Stimulated activated CD4-positive, alpha-beta T cell treated with anti-CD3 and anti-CD28 coated beads, Interleukin-4, amount 100 ng/mL, for 48 hours (primary cell): ENCODE results near the gene RRAD.

Experiments
- DNase-seq, 2 donors: peaks; one replicate each; pipeline ENCODE4 v3.0.0-alpha.2; 2020; ENCODE audit warnings: low read depth in 2 of 2

Gene RRAD

DNA sequence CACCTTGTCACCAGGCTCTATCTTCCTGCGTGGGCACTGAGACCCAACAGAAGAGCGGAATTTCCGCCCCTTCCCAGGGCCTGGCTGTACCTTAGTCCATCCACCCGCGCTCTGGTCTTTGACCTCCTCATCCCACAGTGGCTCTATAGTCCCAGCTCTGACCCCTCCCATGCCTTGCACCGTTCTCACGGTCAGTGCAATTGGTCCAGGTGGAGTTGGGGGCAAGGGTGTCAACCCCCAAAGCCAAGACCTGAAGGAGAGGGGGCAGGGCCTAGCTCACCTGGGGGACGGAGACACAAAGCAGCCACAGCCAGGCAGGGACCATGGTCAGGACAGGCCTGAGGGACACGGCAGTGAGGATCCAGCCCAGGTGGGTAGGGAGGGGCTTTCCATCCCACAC is 7.6 kb downstream of the RRAD start:
- DNase-seq = no peak

DNA sequence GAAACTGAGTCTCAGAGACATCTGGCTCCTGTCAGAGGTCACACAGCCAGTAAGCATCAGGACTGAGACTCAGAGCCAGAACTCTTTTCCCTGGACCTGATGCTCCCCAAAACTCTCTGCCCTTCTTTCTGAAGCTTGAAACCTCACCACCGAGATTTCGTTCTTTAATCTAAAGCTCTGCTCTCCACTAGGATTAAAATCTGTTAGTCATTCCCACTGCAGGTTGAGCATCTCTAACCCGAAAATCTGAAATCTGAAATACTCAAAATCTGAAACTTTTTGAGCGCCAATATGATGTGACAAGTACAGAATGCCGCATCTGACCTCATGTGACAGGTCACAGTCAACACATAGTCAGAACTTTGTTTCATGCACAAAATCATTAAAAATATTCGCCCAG is 8.8 kb downstream of the RRAD start:
- DNase-seq = no peak

DNA sequence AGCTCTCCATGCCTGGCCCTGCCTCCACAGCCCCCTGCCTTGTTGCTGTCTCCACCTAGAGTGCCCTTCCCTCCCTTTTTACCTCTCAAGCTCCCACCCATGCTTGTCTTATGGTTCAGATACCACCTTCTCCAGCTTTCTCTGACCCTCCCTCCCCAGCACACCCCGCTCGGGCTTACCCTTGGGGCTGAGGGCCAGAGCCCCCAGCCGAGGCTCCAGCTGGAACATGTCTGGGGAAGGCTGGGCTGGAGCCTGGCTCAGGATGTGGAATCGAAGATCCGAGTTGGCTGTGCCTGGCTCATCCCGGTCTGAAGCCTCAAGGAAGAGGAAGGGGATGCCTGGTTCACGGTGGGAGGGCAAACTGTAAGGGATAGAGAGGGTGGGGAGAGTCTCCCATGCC is 10.3 kb downstream of the RRAD start:
- no peak for DNase-seq

DNA sequence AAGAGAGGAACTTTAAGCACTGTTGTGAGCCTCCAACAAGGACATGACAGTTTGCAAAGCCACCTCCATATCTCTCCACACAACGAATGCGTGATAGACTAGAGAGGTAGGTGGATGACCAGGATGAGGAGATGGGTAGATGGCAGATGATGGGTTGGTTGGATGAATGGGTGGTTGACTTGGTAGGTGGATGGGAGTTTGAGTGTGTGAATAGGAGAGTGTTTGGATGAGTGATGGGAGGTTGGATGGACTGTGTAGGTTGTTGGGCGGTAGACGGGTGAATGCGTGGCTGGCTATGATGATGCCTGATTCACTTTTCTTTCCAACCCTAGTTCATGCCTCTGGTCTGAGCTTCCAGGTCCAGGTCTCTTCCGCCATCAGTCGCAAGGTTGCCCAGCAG is 10.8 kb downstream of the RRAD start:
- no peak for DNase-seq

DNA sequence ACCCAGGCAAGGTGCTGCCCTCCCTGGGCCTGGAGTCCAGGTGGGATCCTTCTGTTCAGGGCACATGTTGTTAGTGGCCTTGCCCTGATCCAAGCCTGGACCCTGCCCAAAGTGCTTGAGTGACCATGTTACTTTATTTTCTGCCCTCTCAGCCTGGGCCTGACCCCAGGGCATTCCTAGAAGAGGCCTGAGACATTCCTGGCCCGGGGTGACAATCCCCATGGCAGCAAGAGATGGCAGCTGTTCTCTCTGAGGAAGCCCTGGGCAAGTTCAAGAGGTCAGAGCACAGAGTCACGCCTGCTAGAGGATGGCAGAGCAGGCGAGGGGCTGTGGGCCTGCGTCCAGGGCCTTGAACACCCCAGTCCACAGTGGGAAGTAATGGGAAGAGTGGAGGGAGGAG is 11.6 kb downstream of the RRAD start:
- DNase-seq = no peak

DNA sequence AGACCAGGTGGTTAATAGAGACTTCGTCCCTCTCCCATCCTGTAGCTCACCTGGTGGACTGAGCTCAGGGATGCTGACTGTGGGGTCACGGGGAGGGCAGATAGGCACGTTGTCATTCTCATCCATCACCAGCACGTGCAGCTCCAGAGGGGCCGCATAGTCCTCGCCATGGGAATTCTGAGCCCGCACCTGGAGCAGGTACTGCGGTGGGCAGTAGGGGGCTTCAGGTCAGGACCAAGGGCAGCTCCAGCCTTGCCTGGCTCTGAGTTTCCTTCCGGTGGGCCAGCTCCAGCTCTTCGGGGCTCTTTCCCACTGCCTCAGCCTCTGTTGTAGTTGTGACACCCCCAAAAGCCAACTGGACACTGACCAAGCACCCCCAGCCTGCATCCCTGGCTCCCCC is 12.3 kb downstream of the RRAD start:
- DNase-seq = no peak

DNA sequence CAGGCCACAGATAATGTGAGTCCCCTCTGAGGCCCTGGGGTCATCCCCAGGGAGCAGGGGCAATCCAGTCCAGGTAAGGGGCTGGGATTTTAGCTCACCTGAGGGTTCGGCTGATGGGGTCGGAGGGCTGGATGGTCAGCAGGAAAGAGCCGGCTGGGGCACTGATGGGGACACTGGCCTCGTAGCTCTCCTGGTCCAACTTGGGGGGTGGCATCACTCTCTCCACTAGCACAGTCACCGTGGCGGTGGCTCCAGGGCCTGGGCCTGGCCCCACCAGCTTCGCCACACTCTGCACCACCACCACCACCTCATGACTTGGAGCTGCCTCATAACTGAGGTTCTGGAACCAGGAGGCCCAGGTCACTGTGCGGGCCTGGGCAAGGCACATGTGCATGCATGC is 13.5 kb downstream of the RRAD start:
- no peak for DNase-seq

DNA sequence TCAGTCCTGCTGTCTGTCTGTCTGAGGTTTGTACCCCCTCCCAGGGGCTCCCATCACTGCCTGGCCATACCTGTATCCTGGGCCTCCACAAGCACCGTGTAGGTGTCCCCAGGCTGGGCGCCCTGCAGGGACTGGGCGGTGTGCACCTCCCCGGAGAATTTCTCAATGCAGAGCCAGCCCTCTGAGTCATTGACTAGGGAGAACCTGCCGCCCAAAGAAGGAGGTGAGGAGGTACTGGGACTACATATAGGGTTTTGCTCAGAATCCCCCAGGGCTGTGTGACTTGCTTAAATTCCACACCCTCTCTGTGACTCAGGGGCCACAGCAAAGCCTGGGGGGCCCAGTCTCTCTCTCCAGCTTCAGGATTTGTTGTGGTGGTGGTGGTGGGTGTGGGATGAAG is 14.2 kb downstream of the RRAD start:
- no peak for DNase-seq

DNA sequence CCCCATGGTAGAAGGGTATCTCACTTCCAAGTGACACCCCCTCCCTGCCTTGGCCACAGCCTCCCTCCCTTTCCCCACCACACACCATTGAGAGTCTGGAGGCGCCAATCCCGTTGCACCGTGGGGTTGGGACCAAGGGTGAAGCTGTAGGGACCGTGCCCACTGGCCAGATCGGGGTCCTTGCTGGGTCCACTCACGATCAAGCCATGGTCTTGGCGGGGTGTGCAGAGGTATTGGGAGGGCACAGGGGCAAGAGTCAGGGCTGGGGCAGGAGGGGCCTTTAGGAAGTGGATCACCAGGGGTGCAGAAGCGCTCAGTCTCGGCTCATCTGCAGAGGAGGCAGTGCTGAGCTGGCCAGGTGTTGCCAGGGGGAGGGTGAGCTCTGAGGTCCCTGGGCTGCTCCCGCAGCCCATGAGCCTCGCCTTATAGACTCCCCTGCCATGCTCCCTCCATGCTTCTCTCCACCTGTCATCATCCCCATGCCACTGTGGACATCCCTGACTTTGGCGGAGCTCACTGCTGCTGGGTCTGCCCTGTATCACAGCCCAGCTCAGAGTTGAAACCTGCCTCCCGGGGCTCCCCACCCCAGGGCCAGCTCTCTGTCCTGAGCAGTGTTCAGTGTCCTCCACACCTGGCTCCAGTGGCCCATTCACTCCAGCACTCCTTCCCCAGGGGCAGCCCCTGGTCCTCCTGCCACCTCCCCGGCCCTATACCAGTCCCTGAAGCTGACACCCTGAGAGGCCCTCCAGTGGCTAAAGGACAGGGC is 15.0 kb downstream of the RRAD start:
- DNase-seq = no peak

DNA sequence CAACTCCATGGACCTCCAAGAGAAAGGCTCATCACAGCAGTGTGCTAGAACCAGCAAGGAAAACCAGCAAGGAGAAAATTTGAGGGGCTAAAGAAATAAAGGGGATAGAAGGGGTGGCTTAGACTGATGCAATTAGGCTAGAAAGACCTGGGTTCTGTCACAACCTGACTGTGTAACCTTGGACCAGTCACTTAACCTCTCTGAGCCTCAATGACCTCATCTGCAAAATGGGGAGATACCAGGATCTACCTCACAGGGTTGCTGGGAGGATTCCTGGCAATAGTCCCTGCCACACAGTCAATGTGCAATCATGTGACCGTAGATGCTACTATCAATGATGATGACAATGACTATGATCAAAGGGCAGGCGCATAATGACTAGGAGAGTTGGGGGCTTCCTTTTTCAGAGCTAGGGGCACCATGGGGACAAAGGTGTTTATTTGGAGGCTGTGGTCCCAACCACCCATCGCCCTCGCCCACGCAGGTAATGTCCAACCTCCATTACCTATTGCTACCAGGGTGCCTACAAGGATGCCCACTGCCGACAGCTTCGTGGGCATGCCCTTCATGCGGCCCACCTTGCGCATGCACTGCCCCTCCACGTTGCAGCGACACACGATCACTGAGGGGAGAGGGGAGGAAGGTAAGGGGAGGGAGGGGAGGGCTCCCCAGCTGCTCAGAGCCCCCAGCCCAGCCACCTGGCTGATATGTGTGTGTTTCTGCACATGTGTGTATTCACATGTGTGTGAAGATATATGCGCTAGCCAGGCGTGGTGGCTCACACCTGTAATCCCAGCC is 16.4 kb downstream of the RRAD start:
- DNase-seq = no peak

DNA sequence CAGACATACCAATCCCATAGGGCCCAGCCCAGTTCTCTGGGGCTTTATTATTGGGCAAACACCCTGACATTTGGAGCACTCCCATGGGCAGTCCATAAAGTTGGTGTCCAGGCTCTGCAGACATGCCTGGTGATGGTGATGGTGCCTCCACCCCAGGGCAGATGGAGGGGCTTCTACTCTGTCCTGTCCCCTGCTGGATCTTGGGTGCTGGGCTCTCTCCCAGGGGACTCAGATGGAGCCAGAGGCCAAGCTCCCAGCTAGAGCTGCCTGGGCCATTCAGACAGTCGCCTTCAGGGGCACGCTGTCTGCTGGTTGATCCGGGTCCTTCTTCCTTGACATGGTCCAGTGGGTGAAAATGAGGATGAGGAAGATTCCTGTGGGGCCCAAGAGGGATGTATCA is 17.2 kb downstream of the RRAD start:
- no peak for DNase-seq

DNA sequence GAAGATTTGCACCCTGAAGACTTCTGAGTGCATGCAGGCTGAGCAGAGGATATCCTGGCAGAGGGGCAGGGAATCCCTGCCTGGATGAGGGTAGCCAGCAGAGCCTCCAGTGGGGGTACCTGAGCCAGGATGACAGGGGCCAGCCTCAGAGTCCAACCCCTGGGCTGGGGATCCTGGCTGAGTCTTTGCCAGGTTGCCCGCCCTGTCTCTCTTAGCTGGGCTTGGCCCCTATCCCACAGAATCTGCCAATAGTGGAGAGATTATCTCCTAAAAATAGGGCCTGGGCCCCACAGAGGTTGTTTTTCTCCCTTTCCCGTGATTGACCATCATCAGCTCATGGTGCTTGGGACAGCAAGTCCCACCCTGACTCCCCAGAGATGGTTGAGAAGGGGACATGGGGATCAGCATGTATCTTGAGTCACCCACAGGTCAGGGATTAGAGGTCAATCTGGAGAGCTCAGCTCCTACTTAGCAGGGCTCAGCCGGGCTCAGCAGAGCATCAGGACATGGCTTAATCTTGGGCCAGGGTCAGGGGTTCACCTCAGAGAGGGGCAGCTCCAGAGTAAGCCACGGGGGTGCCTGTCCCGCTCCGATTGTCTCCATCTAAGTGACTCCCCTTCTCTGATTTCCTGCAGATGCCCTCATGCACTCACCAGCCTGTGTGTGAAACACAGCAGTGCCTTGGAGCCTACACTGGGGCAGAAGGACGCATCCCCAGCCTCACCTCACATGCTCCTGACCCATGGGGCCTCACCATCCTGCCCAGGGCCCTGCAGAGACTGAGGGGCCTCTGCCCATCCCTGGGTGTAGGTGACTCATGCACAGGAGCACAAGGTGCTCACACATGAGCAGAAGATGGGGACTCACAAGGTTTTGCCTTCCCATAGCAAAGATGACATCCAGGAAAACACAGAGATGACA is 18.2 kb downstream of the RRAD start:
- DNase-seq = no peak

DNA sequence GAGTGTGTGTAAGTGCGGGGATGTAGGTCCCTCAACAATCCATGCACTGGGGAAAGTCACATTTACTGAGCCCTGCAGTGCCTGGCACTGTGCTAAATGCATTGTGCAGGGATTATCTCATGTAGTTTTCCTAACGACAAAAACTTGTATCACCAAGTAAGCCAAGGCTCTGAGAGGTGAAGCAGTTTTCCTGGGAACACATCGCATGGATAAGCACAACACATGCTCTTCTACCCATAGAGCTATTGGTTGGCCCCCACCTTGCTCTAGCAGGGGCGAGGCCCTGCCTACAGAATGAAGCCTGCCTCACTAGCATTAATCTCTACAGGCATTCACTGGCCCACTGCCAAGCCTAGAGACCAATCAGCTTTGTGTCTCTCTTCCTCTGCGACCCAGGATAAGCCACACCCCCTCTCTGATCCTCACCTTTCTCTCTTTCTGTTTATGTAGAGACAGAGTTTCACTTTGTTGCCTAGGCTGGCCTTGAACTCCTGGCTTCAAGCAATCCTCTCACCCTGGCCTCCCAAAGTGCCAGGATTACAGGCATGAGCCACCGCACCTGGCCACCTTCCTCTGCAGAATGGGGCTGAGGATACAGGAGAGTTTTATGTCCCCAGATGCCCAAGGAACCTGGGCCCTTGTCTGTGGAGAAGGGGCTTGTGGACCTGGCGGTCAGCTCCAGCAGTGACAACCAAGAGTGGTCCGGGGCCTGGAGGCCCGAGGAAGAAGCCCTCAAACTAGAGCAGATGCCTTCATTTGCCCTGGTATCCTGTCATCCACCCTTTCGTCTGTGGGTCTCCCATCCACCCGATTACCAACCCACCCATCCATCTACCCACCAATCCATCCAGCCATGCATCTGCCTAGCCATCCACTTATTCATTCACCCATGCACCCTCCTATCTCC is 19.4 kb downstream of the RRAD start:
- DNase-seq = peak in 1 of 2 donors; percentile 30

DNA sequence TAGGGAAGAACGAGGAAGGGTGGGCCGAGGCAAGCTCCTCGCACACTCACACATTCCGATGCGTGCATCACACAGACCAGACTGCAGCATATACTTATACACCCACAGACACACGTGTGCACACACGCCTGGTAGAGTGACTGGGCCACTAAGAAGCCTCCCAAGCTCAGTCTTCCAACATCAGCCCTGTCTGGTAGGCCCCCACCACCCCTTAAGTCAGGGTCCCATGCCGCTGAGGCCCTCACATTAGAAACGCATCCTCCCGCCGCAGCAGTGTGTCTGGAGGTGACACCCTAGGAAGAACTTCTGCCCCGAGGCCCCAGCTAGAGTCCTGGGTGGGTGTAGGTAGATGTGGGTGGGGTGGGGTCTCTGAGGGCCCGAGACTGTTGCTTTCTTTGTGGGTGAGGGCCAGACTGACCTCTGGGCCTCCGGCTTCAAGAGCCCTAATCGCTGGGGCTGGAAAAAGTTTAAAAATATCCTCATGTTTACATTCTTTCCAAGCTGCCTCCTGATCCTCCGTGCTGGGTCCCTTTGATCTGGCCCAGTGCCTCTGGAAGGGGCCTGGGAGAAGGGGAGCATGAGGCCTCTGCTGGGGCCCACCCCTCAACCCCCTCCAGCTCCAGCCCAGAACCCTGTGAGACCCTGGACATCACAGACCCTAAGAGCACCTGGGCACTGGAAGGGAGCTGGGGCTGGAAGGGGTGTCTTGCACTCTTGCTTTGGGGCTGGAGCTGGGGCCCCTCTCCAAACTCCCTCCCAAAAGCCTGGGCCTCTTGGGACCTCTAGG is 20.3 kb downstream of the RRAD start:
- no peak for DNase-seq

DNA sequence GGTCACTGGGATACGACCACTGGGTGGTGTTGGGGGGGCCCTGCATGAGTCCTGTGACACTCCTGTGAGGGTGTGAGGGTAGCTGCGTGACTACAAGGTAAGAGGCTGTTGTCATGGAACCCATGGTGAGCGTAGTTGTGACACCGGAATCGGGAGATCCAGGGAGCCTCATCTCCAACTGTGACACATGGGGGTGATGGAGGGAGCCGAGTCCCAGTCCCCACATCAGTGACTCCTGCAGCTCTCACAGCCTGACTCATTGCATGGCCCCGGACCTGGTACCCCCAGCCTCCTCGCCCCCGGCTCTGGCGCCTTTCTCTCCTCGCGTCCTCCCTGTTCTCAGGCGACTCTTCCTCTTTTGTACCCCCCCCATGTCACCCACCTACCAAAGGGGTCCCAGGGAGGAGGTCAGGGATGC is 20.9 kb downstream of the RRAD start:
- no peak for DNase-seq

DNA sequence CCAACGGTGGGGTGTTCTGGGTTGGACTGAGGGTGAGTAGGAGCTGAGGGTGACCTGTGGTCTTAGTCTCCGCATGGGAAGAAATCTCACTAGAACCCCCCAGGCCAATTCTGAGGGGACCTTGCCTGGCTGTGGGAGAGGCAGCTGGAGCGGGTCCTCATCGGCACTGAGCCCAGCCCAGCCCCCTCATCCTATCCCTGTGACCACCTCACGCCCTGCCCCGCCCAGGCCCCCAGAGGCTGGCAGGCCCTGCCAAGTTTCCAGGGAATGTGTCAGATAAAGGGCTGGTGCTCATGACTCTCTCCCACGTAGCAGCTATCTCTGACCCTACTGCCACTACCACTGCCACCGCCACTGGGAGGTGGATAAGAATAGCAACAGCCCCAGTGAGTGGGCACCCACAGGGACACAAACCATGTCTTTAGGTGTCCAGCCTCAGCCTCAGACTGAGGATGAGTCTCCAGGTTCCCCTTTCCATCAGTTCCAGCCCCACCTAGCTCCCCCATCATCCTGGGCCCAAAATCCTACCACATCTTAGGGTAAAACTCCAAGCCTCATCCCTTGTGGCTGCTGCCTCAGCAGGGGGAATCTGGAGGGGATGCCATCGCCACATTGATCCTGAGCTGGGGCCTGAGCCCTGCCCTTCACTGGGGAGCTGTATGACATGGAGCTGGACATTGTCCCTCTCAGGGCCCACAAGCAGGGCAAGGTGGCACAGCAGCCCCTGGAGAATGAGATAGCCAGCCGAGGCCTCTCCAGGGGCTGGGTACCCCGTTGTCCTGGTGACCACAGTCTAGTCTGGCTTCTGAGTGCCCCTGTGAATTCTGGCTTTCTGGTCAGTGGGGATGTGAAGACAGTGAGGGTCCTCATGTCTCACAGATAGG is 21.5 kb downstream of the RRAD start:
- no peak for DNase-seq

DNA sequence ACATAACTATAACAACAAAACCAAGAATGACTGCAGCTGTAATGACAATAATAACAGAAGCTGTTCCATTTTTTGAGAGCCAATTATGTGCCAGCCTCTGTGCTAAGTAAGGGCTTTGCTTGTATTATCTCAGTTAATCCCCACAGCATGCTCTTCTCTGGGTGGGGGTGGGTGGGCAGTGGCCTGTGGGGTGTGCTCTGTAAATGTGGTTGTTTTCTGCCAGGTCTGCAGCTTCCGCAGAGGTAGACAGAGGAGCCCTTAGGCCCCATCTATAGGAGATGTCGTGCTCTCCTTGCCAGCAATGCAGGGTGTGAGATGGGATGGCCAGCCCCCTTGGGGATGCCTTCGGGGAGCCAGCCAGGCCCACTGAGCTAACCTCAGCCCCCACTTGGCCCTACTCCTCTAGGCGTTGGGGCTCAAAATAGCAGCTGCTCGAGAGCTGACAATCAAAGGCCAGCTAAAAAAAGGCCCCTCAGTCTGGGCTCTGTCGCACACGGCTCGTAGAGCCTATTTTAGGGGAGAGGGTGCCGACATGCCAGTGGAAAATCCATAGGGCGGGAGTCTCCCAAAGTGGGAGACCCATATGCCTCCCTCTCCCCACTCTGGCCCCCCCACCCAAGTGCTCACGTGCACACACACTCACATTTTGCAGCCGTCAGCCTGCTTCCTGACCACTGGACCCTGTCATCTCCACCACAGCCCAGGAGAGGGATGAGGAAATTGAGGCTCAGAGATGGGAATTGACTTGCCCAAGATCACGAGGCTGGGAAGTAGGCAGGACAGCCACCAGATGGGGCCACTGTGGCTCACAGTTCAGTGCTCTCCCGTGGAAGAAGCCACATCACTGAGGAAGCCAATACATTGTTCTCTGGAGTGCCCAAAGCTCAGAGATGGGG is 22.4 kb downstream of the RRAD start:
- no peak for DNase-seq

DNA sequence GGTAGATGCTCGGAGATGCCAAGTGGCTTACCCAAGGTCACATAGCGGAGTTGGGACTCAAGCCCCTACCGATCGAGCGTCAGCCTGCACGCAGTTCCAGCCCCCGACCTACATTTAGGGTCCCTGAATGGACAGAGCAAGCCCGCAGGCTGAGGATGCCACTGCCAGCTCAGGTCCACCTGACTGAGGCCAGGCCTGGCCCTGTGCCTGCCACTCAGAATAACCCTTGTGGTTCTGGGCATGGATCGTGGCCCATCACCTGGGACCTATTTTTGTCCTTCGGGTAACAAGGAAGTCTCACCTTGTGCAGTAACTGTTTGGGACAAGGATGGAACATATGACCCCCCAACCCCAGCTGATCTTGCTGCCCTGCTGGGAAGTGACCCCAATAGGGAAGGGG is 23.7 kb downstream of the RRAD start:
- no peak for DNase-seq
